Fibroblast of skin of right biceps (primary cell): ENCODE data around the gene SYCP2.

Experiments used
- DNase-seq: peaks from one replicate; pipeline ENCODE4 v3.0.0-alpha.2; 2013

Gene SYCP2

GRCh38 chr20:59940129-59940955 lies 6.9 kb upstream of the SYCP2 start, which contains the start of the genes FAM217B and PPP1R3D:
TSS of gene FAM217B (plus strand) at chr20:59940389. CDS start at chr20:59943944, 3,555 bp downstream.
TSS of gene PPP1R3D (minus strand) at chr20:59940305. CDS start at chr20:59939931, 374 bp downstream.
- peak; percentile 96 for DNase-seq

GRCh38 chr20:59939879-59940128 lies 6.4 kb upstream of the SYCP2 start:
- no peak for DNase-seq

GRCh38 chr20:59939052-59939878 lies 5.8 kb upstream of the SYCP2 start:
- DNase-seq: peak; percentile 6

GRCh38 chr20:59938696-59939051 lies 5.2 kb upstream of the SYCP2 start:
- DNase-seq: peak; percentile 18

GRCh38 chr20:59938221-59938620 lies 4.8 kb upstream of the SYCP2 start:
- peak; percentile 75 for DNase-seq

GRCh38 chr20:59937150-59937549 lies 3.7 kb upstream of the SYCP2 start:
- DNase-seq: no peak

- no peak for DNase-seq
Measured at GRCh38 chr20:59936409-59936808, 3.0 kb upstream of the SYCP2 start.

- DNase-seq: no peak
Measured at GRCh38 chr20:59935457-59936185, 2.2 kb upstream of the SYCP2 start.

- DNase-seq: peak; percentile 72
Measured at GRCh38 chr20:59933849-59934585, 580 bp upstream of the SYCP2 start.

GRCh38 chr20:59932616-59933295 lies 681 bp downstream of the SYCP2 start:
- no peak for DNase-seq

- no peak for DNase-seq
Measured at GRCh38 chr20:59931511-59932312, 1.7 kb downstream of the SYCP2 start.

GRCh38 chr20:59925899-59926298 lies 7.5 kb downstream of the SYCP2 start:
- DNase-seq: peak; percentile 31

- DNase-seq: no peak
Measured at GRCh38 chr20:59925359-59925758, 8.1 kb downstream of the SYCP2 start.

- DNase-seq: no peak
Measured at GRCh38 chr20:59923514-59923913, 9.9 kb downstream of the SYCP2 start.

GRCh38 chr20:59920944-59921343 lies 12.5 kb downstream of the SYCP2 start:
- no peak for DNase-seq

GRCh38 chr20:59912609-59913008 lies 20.8 kb downstream of the SYCP2 start:
- DNase-seq: no peak

- DNase-seq: no peak
Measured at GRCh38 chr20:59911041-59911440, 22.4 kb downstream of the SYCP2 start.

GRCh38 chr20:59908855-59909254 lies 24.6 kb downstream of the SYCP2 start:
- no peak for DNase-seq

- DNase-seq: no peak
Measured at GRCh38 chr20:59903621-59904020, 29.8 kb downstream of the SYCP2 start.

- no peak for DNase-seq
Measured at GRCh38 chr20:59902470-59902869, 31.0 kb downstream of the SYCP2 start.

- DNase-seq: no peak
Measured at GRCh38 chr20:59895908-59896307, 37.5 kb downstream of the SYCP2 start.
